T-helper 22 cell (primary cell): ENCODE results near the gene AQP12A.
"Not testable (repeated sequence)": the region's sequence is repeated elsewhere in the genome, so short reads cannot be mapped to it uniquely, and the experiment has no call there.

Source experiments
- DNase-seq: peaks from one replicate; pipeline ENCODE4 v3.0.0-alpha.2; 2020; ENCODE audit warnings: low read depth

The AQP12A gene

DNA sequence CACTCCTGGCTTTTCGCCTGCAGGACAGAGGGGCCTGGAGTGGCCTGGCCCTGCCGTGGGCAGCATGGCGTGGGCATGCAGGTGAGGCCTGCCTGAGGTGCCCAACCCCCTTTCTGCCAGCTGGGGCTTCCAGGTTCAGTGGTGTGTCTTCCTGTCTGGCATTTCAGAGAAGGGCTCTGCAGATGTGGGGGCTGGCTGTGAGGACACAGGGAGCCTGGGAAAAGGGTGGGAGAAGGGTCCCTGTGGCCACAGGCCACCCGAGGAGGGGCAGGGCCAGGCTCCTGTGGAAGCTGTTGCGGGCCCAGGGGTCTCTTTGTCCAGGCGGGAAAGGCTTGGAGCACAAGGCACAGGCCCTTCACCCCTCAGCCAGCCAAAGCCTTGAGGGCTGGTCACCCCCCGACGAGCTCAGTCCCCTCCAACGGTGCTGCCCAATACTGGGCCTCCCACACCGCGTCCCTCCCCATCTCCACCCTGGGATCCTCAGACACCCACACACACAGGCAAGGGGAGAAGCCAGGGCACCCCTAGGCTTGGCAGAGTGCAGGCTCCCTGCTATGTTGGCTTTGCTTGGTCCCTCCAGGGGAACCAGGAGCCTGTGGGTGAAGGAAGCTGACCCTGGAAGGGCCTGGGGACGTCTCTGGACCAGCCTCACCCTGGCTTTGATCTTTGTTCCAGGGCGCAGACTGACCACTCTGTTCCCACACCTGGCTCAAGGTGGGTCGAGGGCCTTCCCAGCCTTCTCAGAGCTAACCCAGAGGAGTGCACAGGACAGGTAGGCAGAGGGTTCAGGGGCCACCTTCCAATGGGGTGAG is 3.7 kb upstream of the AQP12A start:
- no peak for DNase-seq

DNA sequence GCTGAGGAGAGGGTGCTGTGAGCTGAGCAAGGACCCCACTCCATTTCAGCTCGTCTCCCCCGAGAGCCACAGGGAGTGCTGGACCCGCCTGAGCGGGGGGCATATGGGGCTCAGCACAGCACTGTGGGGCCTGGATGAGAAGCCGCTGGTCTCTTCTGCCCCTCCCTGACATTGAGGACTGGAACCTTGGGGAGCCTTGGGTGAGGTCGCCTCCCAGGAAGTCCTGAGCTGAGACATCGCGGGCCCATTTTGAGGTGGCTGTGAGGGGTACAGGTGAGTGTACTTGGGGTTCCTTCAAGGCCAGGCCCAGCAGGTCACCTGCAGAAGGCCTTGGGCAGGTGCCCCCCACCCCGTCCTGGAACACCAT is 3.1 kb upstream of the AQP12A start:
- no peak for DNase-seq

DNA sequence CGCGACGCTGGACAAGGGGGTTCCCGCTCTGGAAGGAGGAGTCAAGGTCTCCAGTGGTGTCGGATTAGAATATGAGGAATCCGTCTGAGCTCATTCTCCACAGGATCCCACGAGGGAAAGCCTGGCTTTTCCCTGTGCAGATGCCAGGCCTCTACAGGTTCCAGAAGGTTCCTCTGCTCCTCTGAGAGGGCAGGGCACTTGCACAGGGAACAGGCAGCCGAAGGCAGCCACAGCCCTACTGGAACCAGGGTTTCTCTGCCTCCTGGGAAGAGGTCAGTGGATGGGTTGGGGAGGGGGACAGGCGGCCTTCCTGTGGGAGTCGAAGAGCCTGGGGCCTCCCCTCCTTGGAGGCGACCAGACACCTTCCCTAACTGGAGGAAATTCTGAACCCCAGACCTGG is 1.7 kb upstream of the AQP12A start:
- DNase-seq = no peak

DNA sequence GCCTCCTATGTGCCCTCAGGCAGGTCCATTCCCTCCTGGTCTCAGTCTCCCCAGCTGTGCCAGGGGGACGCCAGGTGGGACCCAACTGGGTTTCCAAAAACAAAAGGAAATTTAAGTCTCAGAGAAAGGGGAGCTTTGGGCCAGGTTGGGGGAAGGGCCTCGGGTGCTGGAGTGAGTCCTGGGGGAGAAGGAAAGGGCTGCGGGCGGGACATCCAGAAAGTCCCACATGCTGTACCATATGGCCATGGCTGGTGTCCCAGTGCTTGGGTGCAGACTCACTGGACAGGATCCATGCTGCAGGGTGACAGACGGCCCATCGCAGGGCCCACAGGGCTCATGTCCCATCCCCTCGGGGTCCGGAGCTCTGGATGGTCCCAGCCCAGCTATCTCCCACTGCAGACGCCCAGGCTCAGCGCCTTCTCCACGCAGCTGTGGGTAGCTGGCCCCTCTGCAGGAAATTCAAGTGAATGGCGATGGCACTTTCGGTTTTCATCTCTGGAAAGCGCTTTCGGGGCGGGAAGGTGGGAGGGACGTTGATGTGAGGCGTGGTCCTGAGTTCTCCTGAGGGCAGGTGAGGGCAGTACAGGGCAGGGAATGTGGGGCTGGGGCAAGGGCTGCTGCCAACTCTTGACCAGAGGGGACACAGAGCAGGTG is 1.1 kb upstream of the AQP12A start:
- not testable (repeated sequence) for DNase-seq

DNA sequence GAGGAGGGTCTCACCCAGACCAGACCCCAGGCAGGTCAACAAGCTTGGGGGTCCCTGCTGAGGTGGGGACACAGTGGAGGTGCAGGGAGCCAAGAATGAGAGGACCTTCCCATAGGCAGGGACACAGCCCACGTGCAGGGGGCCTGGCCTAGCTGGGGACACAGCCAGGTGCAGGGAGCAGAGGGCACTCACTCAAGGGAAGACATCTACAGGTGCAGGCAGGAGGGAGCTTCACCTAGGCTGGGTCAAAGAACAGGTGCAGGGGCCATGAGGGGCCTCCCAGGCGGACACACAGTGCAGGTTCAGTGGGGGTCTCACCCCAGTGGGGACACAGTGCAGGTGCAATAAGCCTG is 615 bp upstream of the AQP12A start:
- DNase-seq = not testable (repeated sequence)

DNA sequence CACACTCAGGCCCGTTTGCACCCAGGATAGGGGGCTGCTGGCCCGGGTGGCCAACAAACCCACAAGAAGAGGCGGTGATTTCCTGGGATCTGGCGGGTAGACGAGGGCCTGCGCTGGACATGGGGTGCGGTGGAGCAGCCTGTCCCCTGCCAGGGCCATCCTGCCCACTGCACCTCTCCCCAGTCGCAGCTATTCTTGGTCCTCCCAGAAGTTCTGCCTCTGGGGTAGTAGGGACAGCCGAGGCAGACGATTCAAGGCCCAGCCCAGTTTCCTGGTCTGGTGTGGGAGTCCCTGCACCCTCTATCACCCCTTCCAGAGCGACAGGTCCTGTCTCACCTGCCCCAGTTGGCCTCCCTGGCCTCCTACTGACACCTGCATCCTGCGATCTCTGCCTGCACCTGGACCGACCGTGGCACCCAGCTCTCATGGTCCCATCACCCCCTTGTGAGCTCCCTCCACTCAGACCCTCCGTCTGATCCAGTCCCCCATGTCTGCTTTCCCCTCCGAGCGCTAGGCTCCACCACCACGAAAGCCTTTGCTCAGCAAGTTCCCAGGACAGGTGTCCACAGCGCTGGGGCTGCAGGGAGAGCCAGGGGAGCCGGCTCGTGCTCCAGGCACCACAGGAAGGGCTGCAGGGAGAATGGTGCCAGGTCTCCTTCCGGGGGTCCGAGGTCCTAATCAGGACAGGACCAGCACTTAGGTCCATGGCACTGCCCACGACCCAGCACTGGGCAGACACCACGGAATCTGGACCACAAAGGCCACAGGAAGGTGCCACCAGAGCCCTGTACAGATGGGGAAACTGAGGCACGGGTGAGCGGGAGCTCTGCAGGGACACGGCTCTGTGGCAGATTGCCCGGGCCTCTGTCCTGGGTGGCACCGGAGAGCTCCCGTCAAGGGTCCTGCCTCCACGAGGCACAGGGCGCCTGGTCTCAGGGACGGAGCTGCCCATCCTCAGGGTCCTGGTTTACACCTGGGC is 1.2 kb downstream of the AQP12A start:
- not testable (repeated sequence) for DNase-seq

DNA sequence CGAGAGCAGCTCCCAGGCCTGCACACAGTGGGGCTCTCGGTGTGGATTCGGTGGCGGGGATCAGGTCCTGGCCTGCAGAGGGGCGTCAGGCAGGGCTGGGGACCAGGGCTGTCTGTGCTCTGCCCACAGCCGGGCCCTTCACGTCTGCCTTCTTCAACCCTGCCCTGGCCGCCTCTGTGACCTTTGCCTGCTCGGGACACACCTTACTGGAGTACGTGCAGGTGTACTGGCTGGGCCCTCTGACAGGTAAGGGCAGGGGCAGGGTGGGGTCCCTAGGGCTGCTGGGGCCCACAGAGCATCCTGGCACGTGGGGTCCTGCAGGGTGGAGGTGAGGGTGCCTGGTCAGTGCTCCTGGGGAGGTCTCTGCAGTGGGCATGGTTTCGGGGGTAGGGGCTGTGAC is 2.6 kb downstream of the AQP12A start:
- DNase-seq = not testable (repeated sequence)

DNA sequence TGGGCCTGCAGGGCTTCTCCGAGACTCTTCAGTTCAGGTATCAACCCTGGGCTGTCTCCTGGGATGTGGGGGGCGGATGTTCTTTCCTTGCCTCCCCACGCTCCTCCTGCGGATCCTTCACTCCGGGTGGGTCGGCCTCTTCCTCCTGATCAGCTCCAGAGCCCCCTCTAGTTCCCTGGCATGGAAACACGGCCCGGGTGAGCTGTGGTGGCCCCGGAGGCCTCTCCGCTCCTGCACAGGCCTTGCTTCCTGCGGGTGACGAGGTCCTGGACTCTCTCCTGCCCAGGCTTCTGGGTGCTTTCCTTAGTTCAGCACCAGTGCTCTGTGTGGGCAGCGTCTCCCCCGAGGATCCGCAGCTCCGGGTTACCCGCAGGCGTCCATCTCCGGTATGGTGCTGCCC is 3.9 kb downstream of the AQP12A start:
- DNase-seq = not testable (repeated sequence)

DNA sequence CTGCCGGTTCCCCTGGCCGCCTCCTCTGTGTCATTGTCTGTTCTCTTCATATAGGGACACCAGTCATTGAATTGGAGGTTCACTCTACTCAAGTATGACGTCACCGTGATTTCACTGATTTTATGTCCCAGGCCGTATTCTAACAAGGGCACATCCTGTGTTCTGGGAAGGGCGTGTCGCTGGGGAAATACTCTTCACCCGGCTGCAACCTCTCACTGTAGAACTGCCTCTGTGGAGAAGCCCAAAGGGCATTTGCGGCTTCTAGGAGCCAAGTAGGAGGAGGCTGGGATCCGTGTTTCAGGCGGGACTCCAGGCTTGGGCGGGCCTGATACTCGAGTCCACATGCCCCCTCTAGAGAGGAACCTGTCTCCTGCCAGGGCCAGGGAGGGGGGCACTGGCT is 4.8 kb downstream of the AQP12A start:
- not testable (repeated sequence) for DNase-seq

DNA sequence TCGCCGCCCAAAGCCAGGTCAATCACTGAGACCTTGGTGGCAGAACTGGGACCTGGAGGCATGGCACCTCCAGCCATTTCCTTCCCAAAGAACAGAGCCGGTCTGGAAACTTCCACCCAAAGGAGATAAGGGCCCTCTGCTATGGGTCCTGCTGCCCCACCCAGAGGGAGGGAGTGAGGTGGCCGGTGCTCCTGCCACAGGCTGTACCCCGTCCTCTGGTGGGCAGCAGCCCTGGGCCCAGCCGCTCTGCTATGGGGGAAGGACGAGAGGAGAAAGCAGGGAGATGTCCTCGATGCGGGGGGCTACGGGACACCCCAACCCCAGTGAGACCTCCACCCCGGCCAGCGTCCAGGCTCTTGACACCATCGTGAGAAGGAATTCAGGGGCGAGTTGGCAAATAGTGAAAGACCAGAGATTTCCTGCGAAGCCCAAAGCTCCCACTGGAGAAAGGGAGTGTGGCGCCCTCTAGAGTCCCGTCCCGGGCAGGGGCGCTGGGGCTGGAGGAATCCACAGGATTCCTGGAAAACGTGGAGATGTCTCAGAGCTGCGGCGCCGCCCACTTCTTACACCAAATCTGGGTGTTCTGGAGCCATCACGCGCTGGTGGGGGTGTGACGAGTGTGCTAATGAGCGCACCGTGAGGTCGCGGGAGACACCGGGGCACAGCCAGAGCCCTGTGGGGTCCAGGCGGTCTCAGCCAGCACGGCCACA is 7.3 kb downstream of the AQP12A start:
- DNase-seq = not testable (repeated sequence)

DNA sequence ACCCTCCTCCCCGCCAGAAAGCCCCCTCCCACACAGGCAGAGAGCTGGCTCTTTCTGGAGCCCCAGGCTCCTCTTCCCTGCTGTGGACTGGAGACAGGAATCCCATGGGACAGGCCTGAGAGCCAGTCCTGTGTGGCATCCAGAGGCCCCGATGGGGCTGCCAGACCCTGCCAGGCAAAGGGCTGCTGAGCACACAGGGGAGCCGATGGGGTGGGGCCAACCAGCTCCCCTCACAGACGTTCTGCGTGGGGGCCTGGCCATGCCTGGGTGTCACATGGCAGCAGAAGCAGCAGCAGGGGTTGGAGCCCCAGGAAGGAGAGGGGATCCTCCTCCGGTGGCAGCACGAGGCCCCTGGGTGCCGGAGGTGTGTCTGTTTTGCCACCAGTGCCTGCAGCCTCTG is 8.2 kb downstream of the AQP12A start:
- DNase-seq = not testable (repeated sequence)

DNA sequence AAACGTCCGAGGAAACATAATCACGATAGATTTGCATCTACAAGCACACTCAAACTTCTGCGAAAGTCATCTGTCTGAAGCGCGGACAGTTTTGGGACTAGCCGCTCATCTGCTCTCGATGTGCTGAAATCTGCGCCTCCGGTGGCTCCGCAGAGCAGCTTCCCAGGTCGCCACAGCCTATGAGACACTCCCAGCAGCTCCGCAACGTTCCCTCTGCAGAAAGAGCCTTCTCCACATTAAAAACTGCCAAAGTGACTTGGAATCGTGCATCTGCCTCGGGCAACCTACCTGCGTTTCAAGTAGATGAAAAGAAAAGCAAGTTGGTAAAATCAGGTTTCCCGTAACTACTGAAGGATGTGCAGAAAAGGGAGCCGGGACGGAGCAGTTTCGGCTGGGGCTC is 8.9 kb downstream of the AQP12A start:
- not testable (repeated sequence) for DNase-seq

DNA sequence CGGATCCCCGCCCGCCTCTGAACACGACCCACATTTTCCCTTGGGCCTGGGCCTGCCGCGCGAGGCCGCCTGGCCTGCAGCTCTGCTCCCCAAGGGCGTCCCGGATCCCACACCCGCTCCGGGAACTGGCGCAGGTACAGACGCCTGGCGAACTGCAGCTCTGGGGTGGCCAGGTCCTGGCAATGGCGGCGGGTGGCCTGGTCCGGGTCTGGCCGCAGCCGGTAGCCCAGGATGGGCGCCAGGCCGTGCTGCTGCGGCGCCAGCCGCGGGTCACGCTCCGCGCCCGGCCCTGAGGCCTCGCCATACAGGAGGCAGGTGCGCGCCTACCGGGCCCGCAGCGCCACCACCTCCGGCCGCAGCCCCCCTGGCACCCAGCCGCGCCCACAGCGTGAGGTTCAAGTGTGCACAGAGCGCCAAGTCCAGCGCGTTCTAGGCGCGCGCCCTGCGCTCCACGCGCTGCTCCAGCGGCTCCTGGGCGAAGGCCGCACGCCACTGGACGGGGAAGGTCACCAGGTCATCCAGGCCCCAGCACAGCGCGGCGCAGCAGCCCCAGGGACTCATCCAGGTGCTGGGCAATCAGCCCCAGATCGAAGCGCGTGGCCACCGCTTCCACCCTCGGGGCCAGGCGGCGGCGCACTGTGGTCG is 9.5 kb downstream of the AQP12A start:
- no peak for DNase-seq

DNA sequence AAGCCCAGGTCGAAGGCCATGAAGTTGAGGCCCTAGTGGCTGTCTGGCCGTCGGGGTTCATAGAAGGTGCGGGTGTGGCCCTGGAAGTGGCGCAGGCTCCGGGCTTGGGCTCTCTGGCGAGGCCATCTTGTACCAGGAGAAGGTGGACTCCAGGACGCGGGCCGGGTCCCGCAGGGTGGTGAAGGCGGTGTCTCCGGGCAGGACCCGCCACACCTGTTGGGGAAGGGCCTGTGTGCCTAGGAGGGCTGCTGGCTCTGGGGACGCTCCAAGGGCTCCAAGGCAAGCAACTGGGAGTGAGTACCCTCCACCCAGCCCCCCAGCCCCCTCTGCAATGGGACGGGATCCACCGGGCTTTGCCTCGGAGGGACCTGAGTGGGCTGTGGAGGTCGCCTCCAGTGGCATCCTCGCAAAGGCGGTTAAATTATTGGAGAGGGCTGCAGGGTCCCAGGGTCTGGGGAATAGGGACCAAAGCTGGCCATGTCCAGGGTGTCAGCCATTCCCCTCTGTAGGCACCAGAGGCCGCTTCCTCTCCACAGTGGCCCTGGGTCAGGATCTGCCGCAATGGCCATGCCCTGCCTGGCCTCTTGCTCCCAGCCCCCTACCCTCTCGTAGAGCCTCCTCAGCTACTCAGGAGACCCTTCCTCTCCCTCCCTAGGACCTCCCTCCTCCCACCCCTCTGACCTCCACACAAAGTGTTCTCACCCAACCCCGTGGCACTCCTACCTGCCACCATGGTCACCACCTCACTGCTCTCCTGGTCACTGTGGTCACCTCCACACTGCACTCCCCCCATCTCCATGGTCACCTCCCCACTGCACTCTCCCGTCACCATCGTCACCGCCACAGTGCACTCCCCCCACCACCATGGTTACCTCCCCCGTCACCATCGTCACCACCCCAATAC is 10.3 kb downstream of the AQP12A start:
- DNase-seq = no peak

DNA sequence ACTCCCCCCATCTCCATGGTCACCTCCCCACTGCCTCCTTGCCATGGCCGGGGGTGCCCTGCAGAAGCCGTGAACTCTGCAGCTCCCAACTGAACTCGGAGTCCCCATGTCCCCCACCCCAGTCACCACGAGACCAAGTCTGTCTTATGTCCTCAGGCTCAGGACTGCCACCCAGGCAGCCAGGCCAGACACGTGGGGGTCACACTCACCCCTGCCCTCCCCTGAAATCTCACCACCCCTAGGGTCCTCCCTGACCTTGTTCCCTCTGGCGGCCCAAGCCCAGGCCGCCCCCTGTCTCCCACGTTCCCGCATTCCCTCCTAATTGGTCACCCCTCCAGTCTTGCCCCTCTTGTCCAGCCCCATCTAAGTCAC is 11.0 kb downstream of the AQP12A start:
- no peak for DNase-seq

DNA sequence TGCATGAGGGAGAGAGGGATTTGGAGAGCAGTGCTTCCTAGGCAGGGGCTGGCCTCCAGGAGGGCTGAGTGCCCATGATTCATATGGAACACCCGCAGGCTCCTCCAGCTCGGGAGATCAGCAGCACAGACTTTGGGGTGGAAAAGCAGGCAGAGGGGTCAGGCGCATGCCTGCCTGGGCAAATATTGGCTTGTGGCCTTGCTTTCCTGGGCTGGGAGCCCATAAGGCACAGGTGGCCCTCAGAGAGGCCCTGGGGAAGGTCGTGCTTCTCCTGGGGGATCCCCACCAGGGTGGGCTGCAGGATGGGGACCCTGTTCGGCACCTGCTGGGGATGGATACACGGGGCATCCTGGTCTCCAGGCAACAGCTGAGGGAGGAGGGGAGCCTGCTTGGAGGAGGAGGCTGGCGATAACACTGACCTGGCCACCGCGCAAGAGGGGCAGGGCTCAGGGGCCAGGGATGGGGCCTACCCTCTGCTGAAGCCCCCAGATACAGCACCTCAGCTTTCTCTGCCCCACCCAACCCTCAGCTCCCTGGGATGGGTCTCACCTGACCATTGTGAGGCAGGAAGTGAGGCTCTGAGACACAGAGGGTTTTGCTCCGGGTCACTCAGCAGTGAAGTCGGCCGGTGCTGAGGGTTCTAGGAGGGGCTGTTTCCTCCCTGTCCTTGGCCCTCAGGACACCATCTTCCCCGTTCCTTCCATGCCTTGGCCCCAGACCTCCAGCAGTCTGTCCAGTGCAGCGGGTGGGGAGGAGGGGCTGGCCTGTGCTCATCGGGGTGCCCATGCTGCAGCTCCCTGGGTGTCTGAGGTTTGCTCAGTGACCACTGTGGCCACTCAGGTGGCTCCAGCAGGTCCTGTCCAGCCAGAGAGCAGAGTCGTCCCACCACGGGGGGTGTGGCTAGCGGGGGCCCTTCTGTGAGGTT is 12.0 kb downstream of the AQP12A start:
- DNase-seq = no peak

DNA sequence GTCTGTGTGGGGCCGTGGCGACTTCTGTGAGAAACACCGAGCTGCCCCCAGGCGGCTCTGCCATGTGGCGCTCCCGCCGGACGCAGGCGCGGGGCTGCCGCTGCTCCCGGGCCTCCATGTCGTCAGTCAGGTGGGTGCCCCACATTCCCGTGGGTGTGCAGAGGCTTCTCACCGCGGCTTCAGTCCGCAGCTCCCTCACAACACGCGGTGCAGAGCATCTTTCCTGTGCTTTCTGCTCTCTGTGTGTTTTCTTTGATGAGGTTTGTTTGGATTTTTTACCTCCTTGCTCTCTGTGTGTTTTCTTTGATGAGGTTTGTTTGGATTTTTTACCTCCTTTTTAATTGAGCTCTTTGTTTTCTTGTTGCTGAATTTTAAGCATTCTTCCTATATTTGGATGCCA is 13.0 kb downstream of the AQP12A start:
- no peak for DNase-seq

DNA sequence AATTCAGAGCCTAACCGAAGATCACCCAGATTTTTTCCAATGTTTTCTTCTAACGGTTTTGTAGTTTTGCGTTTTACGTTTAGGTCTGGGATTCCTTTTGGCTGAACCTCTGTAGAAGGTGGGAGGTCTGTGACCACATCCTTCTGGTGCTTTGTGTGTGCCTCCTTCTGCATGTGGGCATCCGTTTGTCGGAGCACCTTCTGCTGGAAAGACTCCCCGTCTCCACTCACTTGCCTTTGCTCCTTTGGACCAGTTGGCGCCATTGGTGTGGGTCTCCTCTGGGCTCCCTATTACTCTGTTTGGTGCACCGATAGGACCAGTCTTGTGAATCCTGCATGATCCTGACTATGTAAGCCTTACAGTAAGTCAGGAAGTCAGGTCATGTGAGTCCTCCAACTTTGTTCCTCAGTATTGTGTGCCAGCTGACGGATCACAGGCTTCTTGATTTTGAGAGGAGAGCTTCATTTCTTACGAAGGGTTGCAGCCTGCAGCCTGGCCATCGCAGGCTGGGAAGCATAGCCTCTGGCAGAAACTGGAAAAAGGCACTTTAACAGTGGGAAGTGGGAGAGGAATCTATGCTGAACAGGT is 13.6 kb downstream of the AQP12A start:
- DNase-seq = no peak
